ENCODE data around the gene INPP5D. TPM values are rescaled to one million over a fixed set of nuclear protein-coding genes. Genes with fewer than 3 reads are reported as not detected.
A peak's percentile ranks its signal among the peaks of the same experiment; 100 is the strongest.

Gene INPP5D
- total RNA-seq, 1 donor from 2014 or later, result 275 TPM

GRCh38 chr2:233245406-233245805, 185.3 kb downstream of the INPP5D start:
- ATAC-seq (ENCODE audit: low read depth) (no peak), DNase-seq (no peak)
- POLR2A ChIA-PET, result interaction anchor here (0.7 kb wide), 1 partner anchor 379 kb away, joined by 4 read pairs; no protein-coding TSS in a partner anchor
- Mint-ChIP-seq H3K9me3 (no peaks in the 10 kb centered on the region), H3K27me3 (no peaks in the 10 kb centered on the region), H3K36me3 (ENCODE audit: low read depth) (no peaks in the 10 kb centered on the region), H3K27ac (no peak overlapping the region), H3K4me1 (peaks cover 32% of the 10 kb centered on the region), H3K4me3 (no peak overlapping the region)
- intact Hi-C loops (cut with micrococcal nuclease), result no loop called here
- CTCF ChIA-PET, result interaction anchor here (1.9 kb wide), 1 partner anchor 392 kb away, joined by 5 read pairs; no protein-coding TSS in a partner anchor
- TF ChIP-seq CTCF (IDR thresholded peaks at IDR 0.05), result no peak

GRCh38 chr2:233247116-233247515, 187.0 kb downstream of the INPP5D start:
- ChIA-PET POLR2A (no interaction called here), CTCF (interaction anchor here (1.9 kb wide), 1 partner anchor 394 kb away, joined by 5 read pairs; no protein-coding TSS in a partner anchor)
- ATAC-seq (ENCODE audit: low read depth) (no peak), DNase-seq (no peak)
- Mint-ChIP-seq H3K4me1 (peaks cover 24% of the 10 kb centered on the region), H3K9me3 (no peaks in the 10 kb centered on the region), H3K36me3 (ENCODE audit: low read depth) (peaks cover 5% of the 10 kb centered on the region), H3K4me3 (no peak overlapping the region), H3K27me3 (no peaks in the 10 kb centered on the region), H3K27ac (peak overlapping the region; percentile 54)
- intact Hi-C loops (cut with micrococcal nuclease), result no loop called here
- TF ChIP-seq CTCF (IDR thresholded peaks at IDR 0.05), result no peak

DNA sequence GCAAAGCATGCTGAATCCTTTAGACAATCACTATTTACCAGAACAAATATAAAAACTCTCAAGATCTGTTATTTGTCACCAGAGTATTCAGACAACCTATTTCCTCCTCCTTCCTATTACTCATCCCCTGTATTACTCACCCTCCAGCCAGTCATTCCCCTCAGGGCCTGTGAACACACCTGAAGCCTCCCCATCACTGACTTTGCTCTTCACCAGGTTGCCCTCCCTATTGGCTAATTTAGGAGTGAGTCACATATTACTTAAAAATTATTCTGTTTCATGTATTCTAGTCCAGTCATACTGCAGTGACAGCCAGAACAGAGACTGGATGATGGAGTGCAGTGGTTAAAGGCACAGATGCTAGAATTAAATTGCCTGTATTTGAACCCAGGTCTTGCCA, 187.6 kb downstream of the INPP5D start:
- Mint-ChIP-seq H3K4me3 (no peak overlapping the region), H3K4me1 (peaks cover 24% of the 10 kb centered on the region), H3K36me3 (ENCODE audit: low read depth) (peaks cover 6% of the 10 kb centered on the region), H3K9me3 (no peaks in the 10 kb centered on the region), H3K27ac (peak overlapping the region; percentile 54), H3K27me3 (no peaks in the 10 kb centered on the region)
- TF ChIP-seq CTCF (IDR thresholded peaks at IDR 0.05), result no peak
- ATAC-seq (ENCODE audit: low read depth) (peak; percentile 19), DNase-seq (no peak)
- ChIA-PET POLR2A (no interaction called here), CTCF (interaction anchor here (1.8 kb wide), 1 partner anchor 395 kb away, joined by 8 read pairs; no protein-coding TSS in a partner anchor)
- intact Hi-C loops (cut with micrococcal nuclease), result no loop called here

DNA sequence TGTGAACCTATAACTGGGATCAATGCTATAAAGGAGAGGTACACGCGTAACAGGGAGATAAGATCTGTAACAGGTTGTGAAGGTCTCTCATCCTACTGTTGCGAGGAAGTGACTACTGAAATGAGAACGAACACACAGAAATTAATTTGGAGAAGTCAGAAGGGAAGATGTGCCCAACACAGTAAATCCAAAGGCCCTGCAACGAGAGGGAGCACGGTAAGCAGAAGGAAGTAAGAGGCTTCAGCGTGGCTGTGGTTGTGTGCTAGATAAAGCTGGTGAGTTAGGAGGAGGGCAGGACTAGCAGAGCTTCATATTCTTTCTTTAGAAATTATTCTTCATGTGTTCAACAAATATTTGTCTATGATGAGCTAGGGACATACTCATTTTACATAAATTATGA, 188.9 kb downstream of the INPP5D start:
- H3K27me3 Mint-ChIP-seq, result no peaks in the 10 kb centered on the region
- intact Hi-C loops (cut with micrococcal nuclease), result no loop called here
- ChIA-PET POLR2A (interaction anchor here (0.5 kb wide), 1 partner anchor 618 kb away, joined by 4 read pairs; no protein-coding TSS in a partner anchor), CTCF (interaction anchor here (1.1 to 1.8 kb wide), 4 partner anchors 9 to 397 kb away, joined by 3 to 8 read pairs (median 4); no protein-coding TSS in a partner anchor)
- ATAC-seq (ENCODE audit: low read depth), result no peak
- no peaks in the 10 kb centered on the region for H3K9me3 Mint-ChIP-seq
- TF ChIP-seq CTCF (IDR thresholded peaks at IDR 0.05), result no peak
- H3K36me3 Mint-ChIP-seq (ENCODE audit: low read depth), result peaks cover 12% of the 10 kb centered on the region
- peaks cover 34% of the 10 kb centered on the region for H3K4me1 Mint-ChIP-seq
- DNase-seq, result no peak
- H3K27ac Mint-ChIP-seq, result no peak overlapping the region
- no peak overlapping the region for H3K4me3 Mint-ChIP-seq

DNA sequence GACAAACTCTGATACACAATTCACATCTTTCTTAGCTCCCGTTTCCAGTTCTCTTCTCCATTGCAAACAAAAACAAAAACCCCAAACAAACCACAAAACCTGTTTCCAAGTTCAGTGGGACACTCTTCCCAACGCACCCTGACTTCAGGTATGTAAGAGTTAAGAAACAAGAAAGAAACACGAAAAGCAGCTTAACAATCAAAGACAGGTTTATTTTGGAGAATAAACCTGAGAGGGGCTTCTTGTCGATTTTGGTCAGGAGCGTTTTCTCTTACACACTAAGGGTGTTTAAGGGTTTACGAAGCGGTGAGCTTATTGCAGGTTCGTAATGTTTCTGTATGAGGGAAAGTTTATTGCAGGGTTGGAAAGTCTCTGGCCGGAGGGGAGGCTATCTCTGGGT, 190.4 kb downstream of the INPP5D start:
- ATAC-seq (ENCODE audit: low read depth) (no peak), DNase-seq (no peak)
- Mint-ChIP-seq H3K36me3 (ENCODE audit: low read depth) (peaks cover 21% of the 10 kb centered on the region), H3K4me1 (peaks cover 45% of the 10 kb centered on the region), H3K9me3 (no peaks in the 10 kb centered on the region), H3K4me3 (no peak overlapping the region), H3K27ac (peak overlapping the region; percentile 91), H3K27me3 (no peaks in the 10 kb centered on the region)
- ChIA-PET CTCF (interaction anchor here (0.8 to 2.9 kb wide), 17 partner anchors 10 to 441 kb away, joined by 3 to 24 read pairs (median 5); no protein-coding TSS in a partner anchor), POLR2A (interaction anchor here (1.4 to 2.6 kb wide), 6 partner anchors 10 to 190 kb away, joined by 5 to 19 read pairs (median 8); partner anchors contain the start of genes DGKD and INPP5D)
- intact Hi-C loops (cut with micrococcal nuclease), result loop anchor here (2.0 to 5.0 kb wide), 6 partner anchors 64 to 553 kb away; partner anchors contain the start of gene GIGYF2
- TF ChIP-seq CTCF (IDR thresholded peaks at IDR 0.05), result no peak
